ENCODE results near the gene KCTD18.
A peak's percentile ranks its signal among the peaks of the same experiment; 100 is the strongest.

KCTD18 gene

DNA sequence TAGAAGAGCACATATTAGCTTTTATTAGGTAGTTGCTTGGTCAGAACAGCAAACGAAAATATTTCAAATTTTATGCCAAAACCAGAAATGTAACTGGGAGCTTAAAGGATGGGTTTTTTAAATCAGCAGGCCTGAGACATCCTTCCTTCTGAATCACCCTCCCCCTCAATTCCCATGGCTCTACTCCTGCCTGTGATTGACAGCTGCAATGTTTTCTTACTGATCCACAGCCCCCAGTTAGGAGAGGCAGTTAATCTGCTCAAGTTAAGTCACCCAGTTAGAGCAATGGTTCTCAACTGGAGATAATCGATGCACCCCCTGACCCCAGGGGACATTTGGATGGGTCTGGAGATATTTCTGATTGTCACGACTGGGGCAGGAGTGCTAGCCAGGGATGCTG is 24.9 kb downstream of the KCTD18 start:
- DNase-seq (ENCODE audit: low read depth), result no peak

DNA sequence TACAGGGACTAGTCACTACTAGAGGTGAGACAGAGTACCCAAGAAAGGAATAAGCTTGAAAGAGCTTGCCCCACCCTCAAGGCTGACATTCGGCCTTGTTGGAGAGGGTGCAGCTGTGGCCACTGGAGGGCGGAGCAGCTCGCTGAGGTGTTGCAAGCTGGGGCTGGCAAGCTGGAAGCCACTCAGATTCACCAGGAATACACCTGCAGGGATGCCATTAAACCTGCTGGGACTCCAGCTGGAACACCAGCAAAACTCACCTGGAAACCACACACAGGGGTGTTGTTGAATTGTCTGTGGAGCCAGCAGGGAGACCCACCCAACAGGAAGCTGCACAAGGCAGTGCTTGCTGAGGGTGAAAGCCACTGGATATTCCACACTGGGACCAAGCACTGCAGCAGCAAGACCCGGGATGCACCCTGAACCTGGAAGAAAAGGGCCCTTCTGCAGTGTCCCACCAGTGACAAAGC is 26.1 kb downstream of the KCTD18 start:
- DNase-seq (ENCODE audit: low read depth), result no peak

DNA sequence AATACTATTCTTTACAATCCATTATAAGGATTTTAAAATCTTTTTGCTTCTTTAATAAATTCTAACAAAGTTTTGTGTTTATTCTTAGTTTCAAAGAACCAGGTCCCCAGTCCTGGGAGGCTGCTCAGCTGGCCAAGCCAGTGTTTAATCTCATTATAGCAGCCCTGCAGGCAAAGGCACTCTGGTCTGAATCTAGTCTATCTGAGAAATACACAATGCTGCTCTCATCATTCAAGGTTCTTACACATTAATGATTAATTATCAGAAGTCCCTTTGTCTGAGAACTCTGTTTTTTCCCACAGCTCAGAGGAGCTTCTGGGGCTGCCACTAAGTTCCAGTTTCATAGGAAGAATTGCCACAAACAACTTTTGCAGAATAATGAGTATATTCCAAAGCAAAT is 27.7 kb downstream of the KCTD18 start:
- no peak for DNase-seq (ENCODE audit: low read depth)

DNA sequence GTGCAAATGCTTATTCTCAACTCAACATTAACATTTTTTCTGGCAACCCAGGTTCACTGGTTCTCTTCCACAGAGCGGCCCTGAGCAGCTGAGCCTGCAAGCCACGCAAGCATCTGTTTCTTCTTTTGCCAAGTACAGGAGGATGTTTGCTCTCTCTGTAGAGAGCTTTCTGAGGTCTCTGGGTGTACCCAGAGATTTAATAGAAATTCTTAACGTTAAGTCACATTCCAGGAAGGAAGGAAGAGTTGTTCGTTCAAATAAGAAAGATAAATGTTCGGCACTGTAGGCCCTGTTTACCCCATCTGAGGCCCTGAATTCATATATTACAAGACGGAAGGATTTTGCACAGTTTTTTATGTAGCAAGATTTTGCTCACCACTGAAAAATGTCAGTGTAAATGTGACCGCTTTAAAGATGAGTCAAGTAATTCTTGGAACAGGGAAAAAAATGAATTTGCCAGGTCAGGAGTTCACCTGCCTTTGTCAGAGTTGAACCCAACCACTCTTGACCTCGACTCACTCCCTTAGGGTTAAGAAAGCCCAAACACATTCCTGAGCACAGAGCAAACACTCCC is 30.1 kb downstream of the KCTD18 start:
- no peak for DNase-seq (ENCODE audit: low read depth)

DNA sequence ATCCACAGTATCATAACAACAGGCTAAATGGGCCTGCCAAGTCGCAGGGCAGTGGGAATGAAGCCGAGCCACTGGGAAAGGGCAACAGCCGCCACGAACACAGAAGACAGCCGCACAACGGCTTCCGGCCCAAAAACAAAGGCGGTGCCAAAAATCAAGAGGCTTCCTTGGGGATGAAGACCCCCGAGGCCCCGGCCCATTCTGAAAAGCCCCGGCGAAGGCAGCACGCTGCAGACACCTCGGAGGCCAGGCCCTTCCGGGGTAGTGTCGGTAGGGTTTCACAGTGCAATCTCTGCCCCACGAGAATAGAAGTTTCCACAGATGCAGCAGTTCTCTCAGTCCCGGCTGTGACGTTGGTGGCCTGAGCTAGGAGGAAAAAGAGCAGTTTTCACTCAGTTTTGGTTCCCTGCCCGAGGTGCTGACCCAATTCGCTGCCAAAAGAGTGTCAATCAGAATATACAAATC is 32.2 kb downstream of the KCTD18 start:
- no peak for DNase-seq (ENCODE audit: low read depth)

DNA sequence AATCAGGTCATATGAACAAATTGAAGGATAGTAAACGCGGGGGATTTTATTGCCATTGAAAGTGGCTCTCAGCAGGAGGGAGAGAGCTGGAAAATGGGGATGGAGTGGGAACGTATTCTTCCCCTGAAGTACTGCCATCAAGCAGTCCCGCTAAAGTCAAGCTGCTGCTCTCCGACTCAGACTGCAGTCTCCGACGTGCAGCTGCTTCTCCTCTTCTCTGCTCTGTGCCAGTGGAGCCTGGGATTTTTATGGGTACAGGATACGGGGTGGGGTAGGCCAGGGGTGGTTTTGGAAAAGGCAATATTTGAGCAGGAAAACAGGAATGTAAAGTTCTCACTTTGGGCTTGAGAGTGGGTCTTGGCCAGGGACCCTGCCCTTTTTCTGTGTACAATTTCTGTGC is 33.0 kb downstream of the KCTD18 start:
- DNase-seq (ENCODE audit: low read depth), result no peak

DNA sequence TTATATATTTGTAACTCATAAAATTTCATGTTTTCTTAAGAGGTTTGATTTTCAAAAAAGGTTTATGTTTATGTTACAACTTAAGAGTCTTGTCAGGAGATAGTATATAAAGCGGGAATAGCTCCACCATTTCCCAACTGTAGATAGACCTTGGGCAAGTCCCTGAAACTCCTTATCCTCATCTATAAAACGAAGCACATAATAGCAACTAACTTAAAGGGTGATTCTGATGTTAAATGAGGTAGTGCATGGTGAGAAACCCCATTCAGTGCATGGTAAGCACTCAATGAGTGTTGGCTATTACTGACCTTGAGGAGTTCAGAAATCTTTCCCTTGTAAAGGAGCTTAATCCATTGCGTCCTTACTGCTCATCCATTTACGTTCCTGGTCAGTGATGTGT is 34.1 kb downstream of the KCTD18 start:
- no peak for DNase-seq (ENCODE audit: low read depth)

DNA sequence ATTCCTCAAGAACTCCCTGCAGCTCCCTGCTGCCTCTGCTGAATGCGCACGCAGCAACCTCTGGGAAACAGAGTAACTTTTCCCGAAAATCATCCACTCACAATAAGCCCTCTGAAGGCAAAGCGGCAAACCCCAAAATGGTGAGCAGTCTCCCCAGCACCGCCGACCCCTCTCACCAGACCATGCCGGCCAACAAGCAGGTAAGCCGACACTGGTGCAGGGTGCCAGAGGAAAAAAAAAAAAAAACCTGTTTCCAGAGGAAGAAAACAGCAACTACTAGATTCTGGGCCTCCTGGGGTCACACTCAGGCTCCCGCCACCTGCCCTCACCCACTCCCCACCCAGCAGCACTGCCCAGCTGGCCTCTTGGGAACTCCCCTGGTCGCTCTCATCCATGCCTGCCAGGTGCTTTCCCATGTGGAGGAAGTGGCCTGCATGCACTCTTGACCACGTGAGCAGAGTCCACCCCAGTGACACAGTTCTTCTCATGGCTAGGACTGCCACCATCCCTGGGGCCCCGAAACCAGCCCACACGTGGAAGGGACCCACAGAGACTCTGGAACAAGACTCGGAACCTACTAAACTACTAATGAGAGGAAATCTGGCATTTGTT is 36.9 kb downstream of the KCTD18 start:
- no peak for DNase-seq (ENCODE audit: low read depth)

DNA sequence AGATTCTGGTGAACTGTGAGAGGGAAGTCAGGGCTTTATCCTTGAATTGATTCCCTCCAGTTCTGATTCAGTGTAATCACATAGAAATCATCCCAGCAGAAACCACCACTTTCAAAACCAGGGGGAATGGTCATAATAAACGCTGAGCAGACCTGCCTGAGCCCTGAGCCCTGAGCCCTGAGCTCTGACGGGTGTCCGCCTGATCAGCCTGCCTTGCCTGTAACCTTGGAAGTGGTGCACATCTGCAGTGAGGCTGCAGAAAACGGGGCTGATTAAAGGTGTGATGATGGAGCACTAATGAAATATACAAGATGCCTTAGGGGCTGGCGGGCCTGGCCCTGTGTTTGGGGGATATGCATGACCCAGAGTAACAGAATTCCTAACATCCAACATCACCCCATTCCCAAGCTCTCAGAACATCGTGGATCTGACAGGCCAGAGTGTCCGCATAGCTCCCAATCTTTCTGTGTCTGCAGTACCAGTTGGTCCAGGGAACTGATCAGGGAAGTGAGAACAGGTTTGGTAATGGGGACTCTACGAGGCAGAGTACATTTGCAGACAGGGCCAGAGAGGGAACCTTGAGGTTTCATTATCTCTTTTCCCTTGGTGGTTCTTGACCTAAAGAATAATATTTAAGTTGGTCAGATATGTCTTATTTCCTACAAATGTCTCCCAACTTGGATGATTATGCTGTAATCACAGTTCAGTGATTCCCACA is 37.8 kb downstream of the KCTD18 start:
- no peak for DNase-seq (ENCODE audit: low read depth)

DNA sequence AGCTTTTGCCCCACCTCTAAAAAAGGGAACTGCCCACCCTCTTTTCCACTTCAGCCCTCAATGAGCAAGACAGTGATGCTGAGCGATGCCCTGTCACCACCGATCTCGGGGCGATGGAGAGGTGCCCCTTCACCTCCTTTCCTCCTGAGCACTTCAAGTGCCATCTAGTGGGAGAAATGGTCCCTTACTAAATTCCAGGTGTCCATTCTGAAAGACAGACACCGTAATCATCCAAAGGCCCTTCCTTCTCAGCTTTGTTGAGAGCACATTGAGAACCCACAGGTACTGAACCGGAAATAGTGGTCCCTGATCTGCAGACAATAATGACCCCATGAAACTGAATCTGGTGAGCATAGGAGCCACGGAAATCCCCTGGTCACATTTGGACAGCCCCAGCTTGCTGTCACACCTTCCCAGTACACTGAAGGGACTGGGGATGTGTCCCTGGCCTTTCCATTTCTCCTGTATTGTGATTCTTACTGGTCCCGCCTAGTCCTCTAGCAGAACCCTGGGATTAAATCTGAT is 38.5 kb downstream of the KCTD18 start:
- peak; percentile 43 for DNase-seq (ENCODE audit: low read depth)

DNA sequence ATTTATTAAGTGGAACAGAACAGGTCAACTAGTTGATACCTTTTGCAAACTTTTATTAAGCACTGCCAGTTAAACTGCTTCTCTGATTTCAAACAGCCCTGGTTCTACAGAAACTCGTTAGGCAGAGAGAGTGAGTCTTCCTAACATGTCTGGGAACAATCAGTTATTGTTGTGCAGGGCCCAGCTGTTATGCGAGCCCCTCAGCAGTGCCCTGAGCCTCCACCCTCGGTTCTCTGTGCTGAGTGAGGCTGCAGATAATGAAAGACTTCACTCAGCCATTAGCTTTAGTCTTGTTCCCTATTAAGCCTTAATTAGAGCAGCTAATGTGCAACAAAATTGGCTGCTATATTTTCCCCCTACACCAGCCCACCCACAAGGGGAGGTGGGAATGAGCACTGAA is 39.6 kb downstream of the KCTD18 start:
- no peak for DNase-seq (ENCODE audit: low read depth)

DNA sequence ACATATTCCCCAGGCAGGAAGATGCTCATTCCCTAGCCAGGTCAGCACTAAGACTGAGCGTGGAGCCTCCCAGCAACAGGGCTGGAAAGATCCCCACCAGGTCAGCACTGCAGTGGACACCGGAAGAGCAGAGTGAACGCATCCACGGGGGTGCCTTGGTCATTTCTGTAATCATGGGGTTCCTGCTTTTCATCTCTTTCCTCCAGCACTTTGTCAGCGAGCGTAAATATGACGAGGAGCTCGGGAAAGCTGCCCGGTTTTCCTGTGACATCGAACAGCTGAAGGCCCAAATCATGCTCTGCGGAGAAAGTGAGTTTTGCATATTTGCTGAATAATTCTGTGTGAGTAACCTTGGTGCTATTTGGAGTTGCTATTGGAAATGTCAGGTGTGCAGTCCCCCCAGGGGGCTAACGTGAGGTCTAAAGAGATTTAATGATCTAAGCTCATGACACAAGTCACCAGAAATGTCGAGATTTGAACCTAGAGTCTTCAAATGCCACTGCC is 40.1 kb downstream of the KCTD18 start:
- DNase-seq (ENCODE audit: low read depth), result no peak

DNA sequence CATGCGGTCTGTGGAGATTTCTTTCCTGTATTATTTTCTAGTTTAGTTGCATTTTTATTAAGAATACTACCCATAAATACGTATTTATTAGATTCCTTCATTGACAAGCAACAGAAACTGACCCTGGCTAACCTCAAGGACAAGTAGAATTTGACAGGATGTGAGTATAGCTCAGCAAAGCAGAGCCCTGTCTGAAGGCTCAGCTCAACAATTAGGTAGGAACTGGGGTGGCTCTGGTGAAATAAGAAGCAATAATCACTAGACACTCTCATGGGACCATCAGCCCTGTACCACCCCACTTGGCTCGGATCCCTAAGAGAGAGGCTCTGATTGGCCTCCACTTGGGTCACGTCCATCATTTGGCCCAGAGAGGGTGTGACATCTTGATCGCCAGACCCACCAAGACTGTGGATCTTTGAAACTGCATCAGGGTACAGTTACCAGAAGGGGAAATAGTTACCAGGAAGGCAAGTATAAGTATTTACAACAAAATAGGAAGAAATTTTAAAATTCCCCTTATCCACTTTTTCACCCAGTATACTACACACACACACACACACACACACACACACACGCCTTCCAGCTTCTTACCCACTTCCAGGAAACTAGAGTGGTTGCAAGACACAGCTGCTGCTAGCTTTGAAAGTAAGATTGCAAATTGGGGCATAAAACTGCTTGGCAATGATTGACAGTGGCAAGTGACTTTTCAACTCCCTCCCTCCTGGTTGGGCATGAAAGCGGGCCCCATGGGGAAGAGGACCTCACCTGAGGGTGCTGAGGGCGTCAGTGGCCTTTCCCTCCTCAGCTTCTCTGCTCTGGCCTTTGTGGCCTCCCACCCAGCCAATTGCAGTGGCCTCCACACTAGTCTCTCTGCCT is 41.8 kb downstream of the KCTD18 start:
- DNase-seq (ENCODE audit: low read depth), result no peak

DNA sequence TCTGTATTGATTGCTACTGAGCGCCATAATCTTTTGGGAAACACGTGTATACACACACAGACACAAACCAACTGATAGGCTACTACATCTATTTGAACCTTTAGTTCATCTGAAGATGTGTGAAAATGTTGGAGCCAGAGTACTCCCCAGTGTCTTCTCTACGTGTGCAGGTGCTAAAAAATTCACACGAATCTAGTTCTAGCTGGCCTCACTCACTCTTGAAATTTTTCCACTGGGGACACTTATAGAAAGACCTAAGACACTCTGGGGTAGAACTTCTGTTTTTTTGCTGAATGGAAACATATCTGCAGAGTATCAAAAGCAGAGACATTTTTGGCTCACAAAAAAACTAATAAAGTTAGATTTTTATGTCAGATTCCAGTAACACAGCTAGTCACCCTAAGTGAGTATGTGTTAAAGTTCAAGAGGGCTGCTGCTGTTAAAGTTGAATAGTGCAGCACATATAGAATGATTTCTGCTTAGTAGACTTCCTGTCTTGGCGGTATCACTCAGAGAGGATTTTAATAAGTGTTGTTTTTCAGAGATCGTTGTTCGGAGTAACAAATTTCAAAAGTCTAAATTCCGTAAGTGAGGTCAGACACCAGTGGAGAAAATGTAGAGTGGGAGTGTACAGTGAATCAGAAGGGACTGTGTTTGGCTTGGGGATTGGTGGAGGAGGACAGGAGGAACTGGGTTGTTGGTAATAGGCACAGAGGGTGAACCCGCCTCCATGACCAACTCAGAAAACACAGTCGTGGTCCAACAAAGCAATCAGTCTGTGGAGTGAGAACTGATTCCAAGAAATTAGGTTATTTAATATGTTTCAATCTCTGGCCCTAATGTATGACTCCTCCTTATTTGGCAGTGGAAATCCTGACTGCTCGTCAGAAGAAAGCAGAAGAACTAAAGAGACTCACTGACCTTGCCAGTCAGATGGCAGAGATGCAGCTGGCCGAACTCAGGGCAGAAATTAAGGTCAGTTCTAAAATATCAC is 43.1 kb downstream of the KCTD18 start:
- DNase-seq (ENCODE audit: low read depth), result peak; percentile 22

DNA sequence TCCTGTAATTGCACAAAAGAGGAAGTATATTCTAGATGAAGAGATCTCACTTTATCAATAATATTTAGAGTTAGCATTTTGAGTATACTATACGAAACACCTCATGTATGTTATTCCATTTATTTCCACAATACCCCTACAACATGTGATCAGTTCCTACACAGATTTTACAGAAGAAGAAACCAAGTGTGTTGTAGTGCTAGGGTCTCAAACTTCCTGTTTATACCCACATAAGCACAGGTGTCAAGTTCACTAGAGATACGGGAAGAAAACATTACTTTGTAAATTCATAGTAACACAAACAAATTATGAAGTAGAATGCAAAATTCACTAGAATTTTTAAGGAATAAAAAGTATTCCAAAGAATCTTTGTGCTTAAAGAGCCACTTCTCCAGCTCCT is 46.4 kb downstream of the KCTD18 start:
- DNase-seq (ENCODE audit: low read depth), result no peak

DNA sequence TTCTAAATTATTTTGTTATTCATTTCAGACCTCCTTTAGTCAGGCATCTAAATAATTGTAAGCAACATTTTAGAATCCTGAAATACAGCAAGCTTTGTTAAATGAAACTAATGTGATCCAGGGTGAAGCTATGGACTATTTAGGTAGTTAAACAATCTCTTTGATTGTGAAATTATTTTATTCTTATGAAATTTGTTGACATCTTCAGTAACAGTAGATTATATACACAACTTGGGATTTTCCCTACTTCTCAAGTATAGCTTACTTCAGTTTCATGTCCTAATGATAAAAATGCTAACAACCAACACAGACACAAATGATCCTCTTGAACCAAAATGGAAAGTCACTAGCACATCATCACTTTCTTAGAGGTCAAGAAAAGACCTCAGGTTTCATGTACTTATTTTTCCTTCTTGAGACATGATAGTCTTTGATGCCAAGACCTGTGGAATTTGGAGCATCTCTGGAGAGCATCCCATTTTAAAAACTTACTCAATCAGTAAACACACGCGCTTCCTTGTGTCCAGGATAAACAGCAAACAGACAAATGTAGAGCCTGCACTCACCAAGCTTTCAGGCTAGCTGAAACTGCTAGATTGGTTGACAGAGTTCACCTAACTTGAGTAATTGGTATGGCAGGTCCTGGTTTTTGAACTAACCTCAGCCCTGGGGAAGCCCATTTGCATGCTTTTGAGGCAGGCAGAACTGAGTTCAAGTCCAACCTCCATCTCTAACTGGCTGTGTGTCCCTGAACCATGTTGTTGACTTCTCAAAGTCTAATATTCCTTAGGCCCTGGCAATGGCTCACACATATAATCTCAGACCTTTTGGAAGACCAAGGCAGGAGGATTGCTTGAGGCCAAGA is 47.8 kb downstream of the KCTD18 start:
- DNase-seq (ENCODE audit: low read depth), result no peak

DNA sequence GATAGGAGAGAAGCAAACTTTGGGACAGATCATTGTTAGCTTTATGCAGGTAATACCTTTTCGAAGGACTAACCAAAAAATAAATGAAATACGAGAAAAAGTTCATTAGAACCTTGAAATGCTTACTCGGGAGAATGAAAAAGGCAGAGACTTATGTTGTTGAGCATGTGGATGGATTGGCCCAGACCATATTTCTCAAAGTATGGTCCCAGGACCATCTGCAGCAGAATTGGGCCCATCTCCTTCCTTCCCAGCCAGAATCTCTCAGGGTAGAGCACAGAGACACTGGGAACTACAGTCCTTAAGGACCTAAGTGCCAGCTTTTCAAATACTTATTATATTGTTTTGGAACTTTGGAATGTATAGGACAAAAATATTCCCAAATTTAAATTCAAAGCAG is 50.8 kb downstream of the KCTD18 start:
- DNase-seq (ENCODE audit: low read depth), result no peak

DNA sequence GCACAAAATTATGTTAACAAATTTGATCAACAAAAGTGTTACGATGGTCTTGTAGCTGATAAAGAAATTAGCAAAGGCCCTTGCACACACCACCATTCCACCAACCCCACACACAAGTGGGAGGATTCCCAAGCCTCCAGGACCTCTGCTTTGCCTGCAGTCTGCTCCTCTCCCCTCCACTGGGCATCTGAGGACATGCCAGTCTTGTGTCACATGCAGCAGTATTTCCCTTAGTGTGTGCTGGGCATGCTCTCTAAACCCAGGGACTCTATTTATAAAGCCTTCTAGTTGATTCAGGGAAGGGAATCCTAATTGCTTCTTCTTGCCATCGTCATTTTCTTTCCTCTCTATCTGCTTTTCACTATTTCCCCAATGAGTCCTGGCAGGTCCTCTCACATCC is 53.3 kb downstream of the KCTD18 start:
- no peak for DNase-seq (ENCODE audit: low read depth)

DNA sequence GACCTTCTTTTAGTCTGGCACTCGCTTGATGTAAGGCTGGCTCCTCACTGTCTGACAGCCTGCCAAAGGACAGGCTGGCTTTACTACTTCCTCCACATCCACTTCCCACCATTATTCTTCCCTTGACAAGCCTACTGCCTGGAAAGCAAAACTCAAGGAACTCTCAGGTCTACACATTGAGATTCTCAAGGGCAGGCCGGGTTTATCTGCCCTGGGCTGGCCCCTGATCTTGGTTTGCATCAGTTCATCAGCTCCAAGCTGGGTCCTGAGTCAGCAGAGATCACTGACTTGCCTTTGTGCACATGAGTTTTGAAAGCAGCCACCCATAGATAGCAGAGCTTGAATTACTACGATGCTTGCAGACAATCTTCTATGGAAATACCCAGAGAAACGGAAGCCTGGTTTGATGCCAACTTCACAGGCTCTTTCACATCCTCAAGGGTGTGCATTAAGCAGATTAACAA is 53.9 kb downstream of the KCTD18 start:
- DNase-seq (ENCODE audit: low read depth), result no peak

Data from stimulated activated CD4-positive, alpha-beta T cell treated with anti-CD3 and anti-CD28 coated beads, Interleukin-2, amount 100 ng/mL, for 4 hours (primary cell).